Measurements from ENCODE around the gene FGF2. TPM values are rescaled to one million over a fixed set of nuclear protein-coding genes. Genes with fewer than 3 reads are reported as not detected.
"Not testable (repeated sequence)": the region's sequence is repeated elsewhere in the genome, so short reads cannot be mapped to it uniquely, and the experiment has no call there.

Gene FGF2
- total RNA-seq, 1 experiment from 2014 or later, result 4.1 TPM

- Histone ChIP-seq H3K4me2 (ENCODE audit: low read length) (no peak overlapping the region), H3K9me2 (replicated peaks; ENCODE audit: low read length) (no peaks in the 10 kb centered on the region), H3K4me1 (ENCODE audit: insufficient read depth, low read length) (peaks cover 7% of the 10 kb centered on the region; the same call in 1 of the 2 replicates), H3K9ac (ENCODE audit: low read length) (no peak overlapping the region), H3K9me3 (ENCODE audit: low read length) (no peaks in the 10 kb centered on the region), H3K27me3 (ENCODE audit: low read length) (no peaks in the 10 kb centered on the region), H3K4me3 (ENCODE audit: low read length) (no peak overlapping the region), H3K36me3 (ENCODE audit: low read depth, low read length) (no peaks in the 10 kb centered on the region), H2AFZ (ENCODE audit: low read length) (no peak overlapping the region), H3K79me2 (ENCODE audit: low read length) (no peaks in the 10 kb centered on the region), H3K27ac (ENCODE audit: low read length) (no peak overlapping the region), H3F3A (ENCODE audit: low read length, unreplicated experiment) (no peaks in the 10 kb centered on the region), H4K20me1 (ENCODE audit: low read length) (no peaks in the 10 kb centered on the region)
- intact Hi-C loops (cut with micrococcal nuclease), result no loop called here
- no peak for DNase-seq
- no peak for TF ChIP-seq EZH2phosphoT487 (IDR thresholded peaks at IDR 0.05; ENCODE audit: borderline replicate concordance, low read length)
- TF ChIP-seq CTCF (conservative IDR thresholded peaks at IDR 0.05; ENCODE audit: low read depth, low read length), result no peak
- TF ChIP-seq EZH2 (IDR thresholded peaks at IDR 0.05; ENCODE audit: low read length, unreplicated experiment), result no peak
- ChIA-PET POLR2A (ENCODE audit: unreplicated experiment) (no interaction called here), CTCF (no interaction called here)
- no peak for ATAC-seq
- no TSS peak for BruUV-seq (replicated peaks)
These were observed 18.4 kb downstream of the FGF2 start for GRCh38 chr4:122845066-122845465.

- no peak for DNase-seq
These were observed 19.1 kb downstream of the FGF2 start for GRCh38 chr4:122845760-122846159.

GRCh38 chr4:122847931-122848330 is 21.3 kb downstream of the FGF2 start:
- H3K4me2 ChIP-seq (ENCODE audit: low read length), result no peak overlapping the region
- no peaks in the 10 kb centered on the region for H4K20me1 ChIP-seq (ENCODE audit: low read length)
- ChIA-PET CTCF (no interaction called here), POLR2A (ENCODE audit: unreplicated experiment) (no interaction called here)
- H3K9me3 ChIP-seq (ENCODE audit: low read length), result no peaks in the 10 kb centered on the region
- no peak overlapping the region for H2AFZ ChIP-seq (ENCODE audit: low read length)
- H3K4me3 ChIP-seq (ENCODE audit: low read length), result no peak overlapping the region
- no peak overlapping the region for H3K9ac ChIP-seq (ENCODE audit: low read length)
- intact Hi-C loops (cut with micrococcal nuclease), result no loop called here
- BruUV-seq (replicated peaks), result no TSS peak
- H3K79me2 ChIP-seq (ENCODE audit: low read length), result no peaks in the 10 kb centered on the region
- no peaks in the 10 kb centered on the region for H3K27me3 ChIP-seq (ENCODE audit: low read length)
- TF ChIP-seq CTCF (conservative IDR thresholded peaks at IDR 0.05; ENCODE audit: low read depth, low read length), result no peak
- no peak for TF ChIP-seq EZH2phosphoT487 (IDR thresholded peaks at IDR 0.05; ENCODE audit: borderline replicate concordance, low read length)
- no peak for TF ChIP-seq EZH2 (IDR thresholded peaks at IDR 0.05; ENCODE audit: low read length, unreplicated experiment)
- no peaks in the 10 kb centered on the region for H3K9me2 ChIP-seq (replicated peaks; ENCODE audit: low read length)
- DNase-seq, result no peak
- H3K4me1 ChIP-seq (ENCODE audit: insufficient read depth, low read length), result peaks cover 5% of the 10 kb centered on the region; the same call in 1 of the 2 replicates
- H3K36me3 ChIP-seq (ENCODE audit: low read depth, low read length), result no peaks in the 10 kb centered on the region
- no peak for ATAC-seq
- H3K27ac ChIP-seq (ENCODE audit: low read length), result no peak overlapping the region
- H3F3A ChIP-seq (ENCODE audit: low read length, unreplicated experiment), result no peaks in the 10 kb centered on the region

More at GRCh38 chr4:122845760-122846159, 19.1 kb downstream of the FGF2 start:
- TF ChIP-seq EZH2phosphoT487 (IDR thresholded peaks at IDR 0.05; ENCODE audit: borderline replicate concordance, low read length), result no peak
- no peak for TF ChIP-seq EZH2 (IDR thresholded peaks at IDR 0.05; ENCODE audit: low read length, unreplicated experiment)
- Histone ChIP-seq H3K36me3 (ENCODE audit: low read depth, low read length) (no peaks in the 10 kb centered on the region), H3K79me2 (ENCODE audit: low read length) (no peaks in the 10 kb centered on the region), H3K4me1 (ENCODE audit: insufficient read depth, low read length) (peaks cover 7% of the 10 kb centered on the region; the same call in 1 of the 2 replicates), H3K27ac (ENCODE audit: low read length) (no peak overlapping the region), H3K4me2 (ENCODE audit: low read length) (no peak overlapping the region), H3K27me3 (ENCODE audit: low read length) (no peaks in the 10 kb centered on the region), H2AFZ (ENCODE audit: low read length) (no peak overlapping the region), H3K9me3 (ENCODE audit: low read length) (no peaks in the 10 kb centered on the region), H3K4me3 (ENCODE audit: low read length) (no peak overlapping the region), H3K9ac (ENCODE audit: low read length) (no peak overlapping the region), H3K9me2 (replicated peaks; ENCODE audit: low read length) (no peaks in the 10 kb centered on the region), H4K20me1 (ENCODE audit: low read length) (no peaks in the 10 kb centered on the region), H3F3A (ENCODE audit: low read length, unreplicated experiment) (no peaks in the 10 kb centered on the region)
- no TSS peak for BruUV-seq (replicated peaks)
- ATAC-seq, result no peak
- POLR2A ChIA-PET (ENCODE audit: unreplicated experiment), result no interaction called here
- intact Hi-C loops (cut with micrococcal nuclease), result no loop called here
- CTCF ChIA-PET, result no interaction called here

GRCh38 chr4:122849789-122850188 is 23.2 kb downstream of the FGF2 start:
- H3K9ac ChIP-seq (ENCODE audit: low read length); DNase-seq; H4K20me1 ChIP-seq (ENCODE audit: low read length); ATAC-seq; H3F3A ChIP-seq (ENCODE audit: low read length, unreplicated experiment); H3K27ac ChIP-seq (ENCODE audit: low read length); POLR2A ChIA-PET (ENCODE audit: unreplicated experiment); H3K9me3 ChIP-seq (ENCODE audit: low read length); H3K27me3 ChIP-seq (ENCODE audit: low read length); H3K4me1 ChIP-seq (ENCODE audit: insufficient read depth, low read length); BruUV-seq (replicated peaks); intact Hi-C loops (cut with micrococcal nuclease); H3K79me2 ChIP-seq (ENCODE audit: low read length); H2AFZ ChIP-seq (ENCODE audit: low read length); CTCF ChIA-PET; H3K4me3 ChIP-seq (ENCODE audit: low read length); H3K36me3 ChIP-seq (ENCODE audit: low read depth, low read length); H3K9me2 ChIP-seq (replicated peaks; ENCODE audit: low read length); H3K4me2 ChIP-seq (ENCODE audit: low read length): not testable (repeated sequence)
